GM23338 (cell line): ENCODE measurements around the gene GRM8. TPM values are rescaled to one million over a fixed set of nuclear protein-coding genes. Genes with fewer than 3 reads are reported as not detected.

Experiments used
- ATAC-seq: fragments of 200-7000 bp; cut with Tn5 transposase; 3 replicates; pipeline ENCODE4 v1.9.1; 2020
- DNase-seq: peaks from one replicate; pipeline ENCODE4 v3.0.0-alpha.2; 2015; ENCODE audit warnings: low spot score
- H2AFZ ChIP-seq: fragments of 200-600 bp; sonication (generic); 2 replicates; pipeline ENCODE4 v1.8.0; 2016; ENCODE audit warnings: antibody characterized with exemption, mild to moderate bottlenecking, moderate library complexity
- H3F3A ChIP-seq: fragments of 200-600 bp; sonication (generic); replicated peaks from 2 replicates; pipeline ENCODE4 v1.8.0; 2017; ENCODE audit warnings: antibody characterized with exemption, mixed run types, low read depth
- H3K27ac ChIP-seq: fragments of 200-600 bp; sonication (generic); 2 replicates; pipeline ENCODE4 v1.6.1; 2016; ENCODE audit warnings: low read depth
- H3K27me3 ChIP-seq: fragments of 200-600 bp; sonication (generic); 2 replicates; pipeline ENCODE4 v1.8.0; 2016; ENCODE audit warnings: mild to moderate bottlenecking, mixed run types, moderate library complexity; ENCODE audit not compliant: insufficient read depth
- H3K36me3 ChIP-seq: fragments of 200-600 bp; sonication (generic); 2 replicates; pipeline ENCODE4 v1.8.0; 2016; ENCODE audit warnings: mild to moderate bottlenecking; ENCODE audit not compliant: insufficient read depth
- H3K4me1 ChIP-seq: fragments of 200-600 bp; sonication (generic); 2 replicates; pipeline ENCODE4 v1.8.0; 2016; ENCODE audit warnings: mild to moderate bottlenecking, moderate library complexity; ENCODE audit not compliant: insufficient read depth
- H3K4me2 ChIP-seq: fragments of 200-600 bp; sonication (generic); 2 replicates; pipeline ENCODE4 v1.7.1; 2017; ENCODE audit warnings: mixed run types
- H3K4me3 ChIP-seq: fragments of 200-600 bp; sonication (generic); 2 replicates; pipeline ENCODE4 v1.6.1; 2016; ENCODE audit warnings: mixed run types
- H3K79me2 ChIP-seq: fragments of 200-600 bp; sonication (generic); replicated peaks from 2 replicates; pipeline ENCODE4 v1.8.0; 2017; ENCODE audit warnings: mild to moderate bottlenecking; ENCODE audit not compliant: insufficient read depth
- H3K9me2 ChIP-seq: fragments of 200-600 bp; sonication (generic); 2 replicates; pipeline ENCODE4 v1.8.0; 2017; ENCODE audit not compliant: insufficient read depth
- H4K20me1 ChIP-seq: fragments of 200-600 bp; sonication (generic); replicated peaks from 2 replicates; pipeline ENCODE4 v1.8.0; 2017; ENCODE audit warnings: mild to moderate bottlenecking; ENCODE audit not compliant: insufficient read depth
- H3K27ac Mint-ChIP-seq: 2 replicates; pipeline ENCODE4 v1.8.0; 2020; ENCODE audit warnings: inconsistent platforms, mild to moderate bottlenecking, moderate library complexity, mixed read lengths
- H3K27me3 Mint-ChIP-seq: 3 replicates; pipeline ENCODE4 v1.8.0; 2022; ENCODE audit warnings: low read depth, mild to moderate bottlenecking, moderate library complexity, mixed read lengths, inconsistent platforms; ENCODE audit not compliant: insufficient read depth, poor library complexity
- H3K36me3 Mint-ChIP-seq: 3 replicates; pipeline ENCODE4 v1.8.0; 2021; ENCODE audit warnings: low read depth, mild to moderate bottlenecking, inconsistent platforms, moderate library complexity, mixed read lengths
- H3K4me1 Mint-ChIP-seq: 3 replicates; pipeline ENCODE4 v1.8.0; 2020; ENCODE audit warnings: mild to moderate bottlenecking, inconsistent platforms, mixed read lengths
- H3K4me3 Mint-ChIP-seq: 3 replicates; pipeline ENCODE4 v1.8.0; 2021; ENCODE audit warnings: moderate library complexity, mild to moderate bottlenecking, inconsistent platforms, mixed read lengths
- H3K9me3 Mint-ChIP-seq: 3 replicates; pipeline ENCODE4 v1.8.0; 2020; ENCODE audit warnings: moderate library complexity, mild to moderate bottlenecking, inconsistent platforms, mixed read lengths
- CREB1 ChIP-seq: fragments of 250-450 bp; sonication (Bioruptor Pico); IDR thresholded peaks from 2 replicates; pipeline ENCODE4 v1.5.0; 2020; ENCODE audit warnings: low read depth, mild to moderate bottlenecking, moderate library complexity
- EZH2 ChIP-seq: fragments of 200-600 bp; sonication (generic); IDR thresholded peaks from one replicate; pipeline ENCODE4 v1.8.0; 2017; ENCODE audit warnings: antibody characterized with exemption, mild to moderate bottlenecking, low read depth; ENCODE audit not compliant: unreplicated experiment
- EZH2phosphoT487 ChIP-seq: fragments of 200-600 bp; sonication (generic); IDR thresholded peaks from one replicate; pipeline ENCODE4 v1.8.1; 2018; ENCODE audit warnings: antibody characterized with exemption; ENCODE audit not compliant: unreplicated experiment
- JUNB ChIP-seq: IDR thresholded peaks from one replicate; pipeline ENCODE4 v1.6.1; 2016; ENCODE audit warnings: antibody characterized with exemption; ENCODE audit not compliant: unreplicated experiment
- NANOG ChIP-seq: IDR thresholded peaks from 2 replicates; pipeline ENCODE4 v1.6.1; 2016; ENCODE audit warnings: antibody characterized with exemption, borderline replicate concordance
- STAT1 ChIP-seq: IDR thresholded peaks from one replicate; pipeline ENCODE4 v1.6.1; 2016; ENCODE audit warnings: antibody characterized with exemption; ENCODE audit not compliant: unreplicated experiment
- ZNF114 ChIP-seq: fragments of 250-450 bp; sonication (Bioruptor Pico); IDR thresholded peaks from 2 replicates; pipeline ENCODE4 v1.5.0; 2020; ENCODE audit warnings: mild to moderate bottlenecking, moderate library complexity
- ZNF331 ChIP-seq: fragments of 250-450 bp; sonication (Bioruptor Pico); IDR thresholded peaks from 2 replicates; pipeline ENCODE4 v1.5.0; 2020; ENCODE audit warnings: low read depth, mild to moderate bottlenecking, moderate library complexity
- polyA plus RNA-seq: library from polyadenylated mRNA; unstranded; fragments of >200 nt; fragmentation: Nextera tagmentation; extraction: Ambion mirVana; gene quantifications from 2 replicates; pipeline ENCODE4 v1.2.1, GENCODE V29; 2016
- total RNA-seq: library from RNA; depleted of rRNA; stranded (reverse); fragments of >200 nt; shearing (Covaris generic); gene quantifications from 2 replicates; pipeline ENCODE4 v1.2.3, GENCODE V29; 2014
- TF ChIP-seq, protein P1 (sequence below), 2 experiments: fragments of 200-600 bp in 1 of 2; sonication (generic) in 1 of 2; conservative IDR thresholded peaks; 2 replicates each; pipeline versions ENCODE4 v1.5.1 to v1.6.1; 2016 to 2017; ENCODE audit warnings: antibody characterized with exemption in 2 of 2, low read depth in 2 of 2, mild to moderate bottlenecking in 2 of 2, moderate library complexity in 1 of 2
- TF ChIP-seq, protein P2 (sequence below): IDR thresholded peaks from one replicate; pipeline ENCODE4 v1.6.1; 2018; ENCODE audit warnings: antibody characterized with exemption; ENCODE audit not compliant: unreplicated experiment

Gene GRM8
- total and polyA plus RNA-seq, 2 experiments from 2014 or later = 1.9 to 6.6 TPM

DNA sequence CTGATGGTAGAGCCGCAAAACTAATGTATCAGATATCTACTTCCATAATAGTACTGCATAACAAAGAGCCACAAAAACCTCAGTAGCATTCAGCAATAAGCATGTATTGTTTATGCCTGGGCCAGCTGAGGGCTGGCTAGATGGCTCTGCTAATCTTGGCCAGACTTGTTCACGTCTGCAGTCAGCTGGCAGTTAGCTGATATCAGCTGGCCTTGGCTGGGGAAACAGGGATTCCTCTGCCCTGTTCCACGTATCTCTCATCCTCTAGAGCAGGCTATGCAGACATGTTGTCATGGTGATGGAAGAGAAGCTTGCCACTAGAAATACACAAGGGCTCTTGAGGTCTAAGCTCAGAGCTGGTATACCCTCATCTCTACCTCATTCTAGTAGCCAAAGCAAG is 62.9 kb downstream of the GRM8 start:
- no peaks in the 10 kb centered on the region for H4K20me1 ChIP-seq
- Mint-ChIP-seq H3K36me3 (no peaks in the 10 kb centered on the region), H3K27me3 (peaks cover 2% of the 10 kb centered on the region), H3K4me1 (peaks cover 23% of the 10 kb centered on the region), H3K9me3 (no peaks in the 10 kb centered on the region), H3K27ac (no peak overlapping the region), H3K4me3 (no peak overlapping the region)
- no peak overlapping the region for H3K4me3 ChIP-seq
- no peaks in the 10 kb centered on the region for H3K79me2 ChIP-seq
- no peak for TF ChIP-seq ZNF331 (CRISPR knock-in tag)
- no peak for TF ChIP-seq EZH2
- TF ChIP-seq CREB1 (CRISPR knock-in tag) = no peak
- TF ChIP-seq EZH2phosphoT487 = no peak
- no peak for TF ChIP-seq ZNF114 (CRISPR knock-in tag)
- TF ChIP-seq NANOG = no peak
- no peak for TF ChIP-seq JUNB
- no peak for TF ChIP-seq STAT1
- TF ChIP-seq, protein P1, sequence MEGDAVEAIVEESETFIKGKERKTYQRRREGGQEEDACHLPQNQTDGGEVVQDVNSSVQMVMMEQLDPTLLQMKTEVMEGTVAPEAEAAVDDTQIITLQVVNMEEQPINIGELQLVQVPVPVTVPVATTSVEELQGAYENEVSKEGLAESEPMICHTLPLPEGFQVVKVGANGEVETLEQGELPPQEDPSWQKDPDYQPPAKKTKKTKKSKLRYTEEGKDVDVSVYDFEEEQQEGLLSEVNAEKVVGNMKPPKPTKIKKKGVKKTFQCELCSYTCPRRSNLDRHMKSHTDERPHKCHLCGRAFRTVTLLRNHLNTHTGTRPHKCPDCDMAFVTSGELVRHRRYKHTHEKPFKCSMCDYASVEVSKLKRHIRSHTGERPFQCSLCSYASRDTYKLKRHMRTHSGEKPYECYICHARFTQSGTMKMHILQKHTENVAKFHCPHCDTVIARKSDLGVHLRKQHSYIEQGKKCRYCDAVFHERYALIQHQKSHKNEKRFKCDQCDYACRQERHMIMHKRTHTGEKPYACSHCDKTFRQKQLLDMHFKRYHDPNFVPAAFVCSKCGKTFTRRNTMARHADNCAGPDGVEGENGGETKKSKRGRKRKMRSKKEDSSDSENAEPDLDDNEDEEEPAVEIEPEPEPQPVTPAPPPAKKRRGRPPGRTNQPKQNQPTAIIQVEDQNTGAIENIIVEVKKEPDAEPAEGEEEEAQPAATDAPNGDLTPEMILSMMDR (conservative IDR thresholded peaks at IDR 0.05; ENCODE audit: low read depth in 2 of 2) = no peak
- TF ChIP-seq, protein P2, sequence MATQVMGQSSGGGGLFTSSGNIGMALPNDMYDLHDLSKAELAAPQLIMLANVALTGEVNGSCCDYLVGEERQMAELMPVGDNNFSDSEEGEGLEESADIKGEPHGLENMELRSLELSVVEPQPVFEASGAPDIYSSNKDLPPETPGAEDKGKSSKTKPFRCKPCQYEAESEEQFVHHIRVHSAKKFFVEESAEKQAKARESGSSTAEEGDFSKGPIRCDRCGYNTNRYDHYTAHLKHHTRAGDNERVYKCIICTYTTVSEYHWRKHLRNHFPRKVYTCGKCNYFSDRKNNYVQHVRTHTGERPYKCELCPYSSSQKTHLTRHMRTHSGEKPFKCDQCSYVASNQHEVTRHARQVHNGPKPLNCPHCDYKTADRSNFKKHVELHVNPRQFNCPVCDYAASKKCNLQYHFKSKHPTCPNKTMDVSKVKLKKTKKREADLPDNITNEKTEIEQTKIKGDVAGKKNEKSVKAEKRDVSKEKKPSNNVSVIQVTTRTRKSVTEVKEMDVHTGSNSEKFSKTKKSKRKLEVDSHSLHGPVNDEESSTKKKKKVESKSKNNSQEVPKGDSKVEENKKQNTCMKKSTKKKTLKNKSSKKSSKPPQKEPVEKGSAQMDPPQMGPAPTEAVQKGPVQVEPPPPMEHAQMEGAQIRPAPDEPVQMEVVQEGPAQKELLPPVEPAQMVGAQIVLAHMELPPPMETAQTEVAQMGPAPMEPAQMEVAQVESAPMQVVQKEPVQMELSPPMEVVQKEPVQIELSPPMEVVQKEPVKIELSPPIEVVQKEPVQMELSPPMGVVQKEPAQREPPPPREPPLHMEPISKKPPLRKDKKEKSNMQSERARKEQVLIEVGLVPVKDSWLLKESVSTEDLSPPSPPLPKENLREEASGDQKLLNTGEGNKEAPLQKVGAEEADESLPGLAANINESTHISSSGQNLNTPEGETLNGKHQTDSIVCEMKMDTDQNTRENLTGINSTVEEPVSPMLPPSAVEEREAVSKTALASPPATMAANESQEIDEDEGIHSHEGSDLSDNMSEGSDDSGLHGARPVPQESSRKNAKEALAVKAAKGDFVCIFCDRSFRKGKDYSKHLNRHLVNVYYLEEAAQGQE = no peak
- ATAC-seq = peak; percentile 52; the same call in 2 of the 3 replicates
- H3K4me1 ChIP-seq = peaks cover 13% of the 10 kb centered on the region
- peak; percentile 9 for DNase-seq
- H3K36me3 ChIP-seq = no peaks in the 10 kb centered on the region
- no peaks in the 10 kb centered on the region; the same call in 1 of the 2 replicates for H3K9me2 ChIP-seq
- H3K4me2 ChIP-seq = no peak overlapping the region
- no peak overlapping the region for H2AFZ ChIP-seq
- H3K27me3 ChIP-seq = no peaks in the 10 kb centered on the region
- no peaks in the 10 kb centered on the region for H3F3A ChIP-seq
- H3K27ac ChIP-seq = no peak overlapping the region

DNA sequence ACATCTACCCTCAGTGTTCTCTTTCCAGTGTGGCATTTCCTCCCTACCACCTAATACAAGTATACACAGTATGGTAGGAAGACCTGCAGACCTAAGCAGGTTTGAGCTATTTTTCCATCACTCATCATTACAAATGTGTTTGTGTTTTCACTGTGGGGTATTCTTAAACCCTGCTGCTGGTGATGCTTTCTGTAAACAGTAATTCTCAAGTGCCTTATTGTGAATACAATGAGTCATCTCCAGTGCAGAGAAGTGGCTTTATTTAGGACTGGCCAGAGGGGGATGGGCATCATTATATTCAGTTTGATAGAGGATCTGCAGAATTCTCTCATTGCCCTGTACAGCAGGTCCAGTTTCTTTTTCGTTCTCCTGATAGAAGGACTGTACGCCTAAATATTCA is 63.7 kb downstream of the GRM8 start:
- no peak for DNase-seq
- no peak overlapping the region for H3K4me2 ChIP-seq
- no peaks in the 10 kb centered on the region for H3K27me3 ChIP-seq
- no peak overlapping the region for H2AFZ ChIP-seq
- no peaks in the 10 kb centered on the region for H3K36me3 ChIP-seq
- H4K20me1 ChIP-seq = no peaks in the 10 kb centered on the region
- TF ChIP-seq, protein P2 = no peak
- no peak for TF ChIP-seq NANOG
- no peaks in the 10 kb centered on the region for H3K79me2 ChIP-seq
- no peak overlapping the region for H3K27ac ChIP-seq
- H3K4me3 ChIP-seq = no peak overlapping the region
- no peak overlapping the region for H3K4me3 Mint-ChIP-seq
- no peak overlapping the region for H3K27ac Mint-ChIP-seq
- no peaks in the 10 kb centered on the region for H3F3A ChIP-seq
- no peak for ATAC-seq
- no peaks in the 10 kb centered on the region for H3K36me3 Mint-ChIP-seq
- H3K4me1 Mint-ChIP-seq = peaks cover 23% of the 10 kb centered on the region
- H3K27me3 Mint-ChIP-seq = peaks cover 2% of the 10 kb centered on the region
- H3K9me3 Mint-ChIP-seq = no peaks in the 10 kb centered on the region
- H3K4me1 ChIP-seq = peaks cover 13% of the 10 kb centered on the region
- no peaks in the 10 kb centered on the region; the same call in 1 of the 2 replicates for H3K9me2 ChIP-seq
